Lung (tissue), 12 donors: ENCODE results near the gene BCR. TPM values are rescaled to one million over a fixed set of nuclear protein-coding genes. Genes with fewer than 3 reads are reported as not detected.

Experiments used
- ATAC-seq: fragments of 200-7000 bp; cut with Tn5 transposase; one replicate; pipeline ENCODE4 v1.9.1; 2020; ENCODE audit warnings: moderate number of reproducible peaks; ENCODE audit not compliant: insufficient read depth, low FRiP score
- DNase-seq, 3 donors: peaks; one replicate each; pipeline ENCODE4 v3.0.0-alpha.2; 2013 to 2017
- H3K27ac ChIP-seq, 2 donors: one replicate each; pipeline ENCODE4 v1.5.1; 2013; ENCODE audit warnings: mild to moderate bottlenecking in 2 of 2, moderate library complexity in 2 of 2, control low read depth in 1 of 2, inconsistent platforms in 1 of 2, low read depth in 1 of 2, low read length in 1 of 2
- H3K27me3 ChIP-seq, 3 donors: one replicate each; pipeline ENCODE4 v1.5.1; 2013; ENCODE audit warnings: low read length in 2 of 3; ENCODE audit not compliant: control insufficient read depth in 3 of 3, insufficient read depth in 3 of 3
- H3K36me3 ChIP-seq, 4 donors: one replicate each; pipeline ENCODE4 v1.5.1; 2013; ENCODE audit warnings: low read length in 4 of 4, mild to moderate bottlenecking in 1 of 4, moderate library complexity in 1 of 4; ENCODE audit not compliant: control insufficient read depth in 4 of 4, insufficient read depth in 4 of 4
- H3K4me1 ChIP-seq, 5 donors: one replicate each; pipeline ENCODE4 v1.5.1; 2013; ENCODE audit warnings: low read length in 5 of 5, mild to moderate bottlenecking in 2 of 5, moderate library complexity in 1 of 5; ENCODE audit not compliant: control insufficient read depth in 5 of 5, insufficient read depth in 5 of 5
- H3K4me3 ChIP-seq: one replicate; pipeline ENCODE4 v1.5.1; 2013; ENCODE audit warnings: mild to moderate bottlenecking, control low read depth, moderate library complexity
- H3K9ac ChIP-seq, 2 donors: one replicate each; pipeline ENCODE4 v1.5.1; 2013; ENCODE audit warnings: low read length in 2 of 2, control low read depth in 1 of 2; ENCODE audit not compliant: insufficient read depth in 1 of 2
- H3K9me3 ChIP-seq, 4 donors: one replicate each; pipeline ENCODE4 v1.5.1; 2013; ENCODE audit warnings: low read length in 3 of 4, mild to moderate bottlenecking in 1 of 4, moderate library complexity in 1 of 4; ENCODE audit not compliant: control insufficient read depth in 4 of 4, insufficient read depth in 3 of 4
- WGBS, 2 donors: extraction: QIAGEN DNeasy Blood & Tissue Kit; methylation state at CpG; one replicate each; pipeline ENCODE4 v1.1.7; 2013; 5-methylcytosine and 5-hydroxymethylcytosine counted together
- polyA plus RNA-seq, 2 donors: library from polyadenylated mRNA; stranded (reverse); fragments of 200-250 nt; gene quantifications; one replicate each; pipeline ENCODE4 v1.2.1, GENCODE V29; 2013
- total RNA-seq, 2 donors: library from RNA; depleted of rRNA in 1 of 2; stranded (reverse); fragments of >200 nt in 1 of 2; gene quantifications; one replicate each; pipeline ENCODE4 v1.2.1, GENCODE V29; 2014 to 2021
- TF ChIP-seq, protein P1 (sequence below): IDR thresholded peaks from 2 replicates; pipeline ENCODE4 v1.5.1; 2012; ENCODE audit warnings: mild to moderate bottlenecking; ENCODE audit errors: control extremely low read depth, extremely low read depth
- donor health status: control.
- donor health status: control.
- donor health status: Bipolar disorder and iron deficiency.
- donor health status: healthy.
- donor health status: DM: yes; HTN: yes; CAD: no.

BCR gene
- total and polyA plus RNA-seq, 4 donors, result 21.8 to 67.3 (median 31.8) TPM

DNA sequence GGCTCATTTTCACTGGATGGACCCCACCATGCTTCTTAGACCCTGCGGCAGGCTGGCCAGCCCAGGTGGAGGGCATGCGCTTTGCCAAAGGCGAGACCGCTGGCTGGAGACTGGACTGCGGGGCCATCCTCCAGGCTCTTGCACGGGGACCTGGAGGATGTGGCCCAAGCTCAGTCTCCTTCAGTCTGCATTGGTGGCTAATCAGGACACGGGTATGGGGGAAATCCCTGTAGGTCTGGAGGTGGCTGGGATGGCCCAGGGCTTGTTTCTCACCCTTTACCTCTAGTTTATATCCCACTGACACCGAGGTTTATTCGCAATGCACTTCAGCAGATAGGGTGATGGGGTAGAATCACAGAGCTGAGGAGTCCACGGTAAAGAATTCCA is 45.0 kb downstream of the BCR start:
- Histone ChIP-seq H3K27me3 (no peaks in the 10 kb centered on the region), H3K36me3 (no peaks in the 10 kb centered on the region), H3K4me1 (peaks cover 0 to 52% (median 35%) of the 10 kb centered on the region in 5 donors), H3K4me3 (no peak overlapping the region), H3K27ac (peak overlapping the region; percentile 34 to 60), H3K9me3 (peaks cover 0 to 6% (median 0%) of the 10 kb centered on the region in 4 donors), H3K9ac (no peak overlapping the region)
- DNase-seq (no peak), ATAC-seq (no peak)
- TF ChIP-seq, protein P1, sequence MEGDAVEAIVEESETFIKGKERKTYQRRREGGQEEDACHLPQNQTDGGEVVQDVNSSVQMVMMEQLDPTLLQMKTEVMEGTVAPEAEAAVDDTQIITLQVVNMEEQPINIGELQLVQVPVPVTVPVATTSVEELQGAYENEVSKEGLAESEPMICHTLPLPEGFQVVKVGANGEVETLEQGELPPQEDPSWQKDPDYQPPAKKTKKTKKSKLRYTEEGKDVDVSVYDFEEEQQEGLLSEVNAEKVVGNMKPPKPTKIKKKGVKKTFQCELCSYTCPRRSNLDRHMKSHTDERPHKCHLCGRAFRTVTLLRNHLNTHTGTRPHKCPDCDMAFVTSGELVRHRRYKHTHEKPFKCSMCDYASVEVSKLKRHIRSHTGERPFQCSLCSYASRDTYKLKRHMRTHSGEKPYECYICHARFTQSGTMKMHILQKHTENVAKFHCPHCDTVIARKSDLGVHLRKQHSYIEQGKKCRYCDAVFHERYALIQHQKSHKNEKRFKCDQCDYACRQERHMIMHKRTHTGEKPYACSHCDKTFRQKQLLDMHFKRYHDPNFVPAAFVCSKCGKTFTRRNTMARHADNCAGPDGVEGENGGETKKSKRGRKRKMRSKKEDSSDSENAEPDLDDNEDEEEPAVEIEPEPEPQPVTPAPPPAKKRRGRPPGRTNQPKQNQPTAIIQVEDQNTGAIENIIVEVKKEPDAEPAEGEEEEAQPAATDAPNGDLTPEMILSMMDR, result no peak
- 78 to 81% methylated on average over 10 of the region's 10 CpGs for WGBS, 2 donors

DNA sequence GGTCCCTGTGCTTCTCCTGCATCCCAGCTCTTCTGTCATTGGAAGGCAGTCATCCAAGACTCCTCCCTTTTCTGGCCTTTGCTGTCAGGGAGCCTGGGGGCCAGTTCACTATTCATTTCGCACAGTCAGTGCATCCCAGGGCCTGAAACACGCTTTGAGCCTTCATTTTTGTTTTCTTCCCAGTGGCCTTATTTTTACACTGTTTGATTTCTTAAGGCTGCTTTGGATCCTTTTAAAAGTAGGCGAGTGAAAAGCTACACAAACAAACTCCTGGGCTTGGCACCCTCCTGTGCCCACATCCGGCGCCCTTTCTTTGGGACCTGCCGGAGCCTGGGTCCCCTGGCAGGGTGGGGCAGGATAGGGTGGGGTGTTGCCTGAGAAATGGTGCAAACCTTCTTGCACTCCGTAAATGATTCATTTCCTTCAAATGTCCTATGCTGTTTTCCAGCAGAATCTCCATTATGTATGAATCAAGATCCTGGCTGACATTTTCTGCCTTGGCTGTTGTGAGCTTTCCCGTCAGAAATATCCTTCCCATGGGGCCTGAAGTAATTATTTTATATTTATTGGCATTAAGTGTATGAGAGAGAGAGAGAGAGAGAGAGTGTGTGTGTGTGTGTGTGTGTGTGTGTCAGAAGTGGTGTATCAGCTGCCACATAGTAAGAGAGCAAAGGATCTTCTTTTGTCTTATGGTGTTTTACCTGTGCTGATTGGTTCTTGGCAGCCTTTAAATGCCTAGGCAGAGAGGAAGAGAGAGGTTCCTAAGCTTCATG is 45.6 kb downstream of the BCR start:
- Histone ChIP-seq H3K9ac (no peak overlapping the region), H3K4me3 (no peak overlapping the region), H3K9me3 (peaks cover 0 to 6% (median 0%) of the 10 kb centered on the region in 4 donors), H3K4me1 (peaks cover 0 to 48% (median 31%) of the 10 kb centered on the region in 5 donors), H3K27me3 (no peaks in the 10 kb centered on the region), H3K36me3 (no peaks in the 10 kb centered on the region), H3K27ac (peak overlapping the region; percentile 34 to 75)
- WGBS, 2 donors, result 21 to 29% methylated on average over 8 of the region's 8 CpGs
- TF ChIP-seq, protein P1, result no peak
- DNase-seq (peak in 1 of 3 donors; percentile 50), ATAC-seq (peak; percentile 24)

DNA sequence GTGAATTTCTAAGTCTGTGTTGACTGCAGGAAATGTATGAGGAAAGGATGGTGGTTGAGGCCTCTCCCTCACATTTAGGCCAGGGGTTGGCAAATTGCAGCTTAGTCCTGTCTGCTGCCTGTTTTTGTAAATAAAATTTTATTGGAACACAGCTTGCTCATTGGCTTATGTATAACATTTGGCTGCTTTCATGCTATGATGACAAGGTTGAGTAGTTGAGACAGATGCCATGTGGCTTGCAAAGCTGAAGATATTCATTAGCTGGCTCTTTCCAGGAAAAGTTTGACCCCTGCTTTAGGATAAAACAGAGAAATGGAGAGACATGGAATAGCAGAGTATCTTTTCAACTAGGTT is 46.2 kb downstream of the BCR start:
- TF ChIP-seq, protein P1, result no peak
- no peak overlapping the region for H3K9ac ChIP-seq
- no peak for ATAC-seq
- no peak overlapping the region for H3K4me3 ChIP-seq
- peaks cover 0 to 6% (median 0%) of the 10 kb centered on the region in 4 donors for H3K9me3 ChIP-seq
- H3K4me1 ChIP-seq, result peaks cover 0 to 43% (median 31%) of the 10 kb centered on the region in 5 donors
- H3K27ac ChIP-seq, result peak overlapping the region; percentile 34 to 75
- H3K27me3 ChIP-seq, result no peaks in the 10 kb centered on the region
- peak in 2 of 3 donors; percentile 31 to 34 for DNase-seq
- H3K36me3 ChIP-seq, result no peaks in the 10 kb centered on the region
